C4-2B (cell line): ENCODE measurements around the gene TYROBP.

Experiments
- H3K27ac ChIP-seq: fragments of 450-650 bp; 2 replicates; pipeline ENCODE4 v1.5.1; 2017
- CTCF ChIP-seq: fragments of 450-650 bp; conservative IDR thresholded peaks from 2 replicates; pipeline ENCODE4 v1.5.1; 2017; ENCODE audit warnings: mild to moderate bottlenecking
- ZFX ChIP-seq: fragments of 450-650 bp; IDR thresholded peaks from 2 replicates; pipeline ENCODE4 v1.6.1; 2017

TYROBP gene

GRCh38 chr19:35863018-35863417 lies 45.1 kb downstream of the TYROBP start:
- H3K27ac ChIP-seq, result no peak overlapping the region
- TF ChIP-seq ZFX, result no peak
- no peak for TF ChIP-seq CTCF

- no peak for TF ChIP-seq ZFX
- TF ChIP-seq CTCF, result no peak
- H3K27ac ChIP-seq, result no peak overlapping the region
Observed at GRCh38 chr19:35862528-35862927, 45.6 kb downstream of the TYROBP start.

- TF ChIP-seq ZFX (no peak), CTCF (no peak)
- no peak overlapping the region for H3K27ac ChIP-seq
Observed at GRCh38 chr19:35861640-35862160, 46.4 kb downstream of the TYROBP start.

GRCh38 chr19:35860818-35861639 lies 47.1 kb downstream of the TYROBP start:
- no peak overlapping the region for H3K27ac ChIP-seq
- no peak for TF ChIP-seq CTCF
- TF ChIP-seq ZFX, result no peak

- no peak for TF ChIP-seq ZFX
- TF ChIP-seq CTCF, result no peak
- no peak overlapping the region for H3K27ac ChIP-seq
Observed at GRCh38 chr19:35860436-35860817, 47.7 kb downstream of the TYROBP start.

GRCh38 chr19:35859414-35859813 lies 48.7 kb downstream of the TYROBP start:
- H3K27ac ChIP-seq, result no peak overlapping the region
- TF ChIP-seq CTCF (no peak), ZFX (no peak)

GRCh38 chr19:35858311-35858710 lies 49.8 kb downstream of the TYROBP start:
- H3K27ac ChIP-seq, result no peak overlapping the region
- TF ChIP-seq ZFX (no peak), CTCF (no peak)
